G401 (cell line): ENCODE data around the gene SERPINA7. TPM values are rescaled to one million over a fixed set of nuclear protein-coding genes. Genes with fewer than 3 reads are reported as not detected.

ENCODE experiments used
- total RNA-seq: library from RNA; depleted of rRNA; stranded (reverse); fragments of >200 nt; shearing (Covaris generic); gene quantifications from 2 replicates; pipeline ENCODE4 v1.2.3, GENCODE V29; 2014; rRNA removed

The SERPINA7 gene
- total RNA-seq, 1 experiment from 2014 or later: not detected

Other genes with a start within 250 kb of the SERPINA7 start
- not detected in 2 replicates for gene NRK, start 216.2 kb downstream of the SERPINA7 start, total RNA-seq
- gene PWWP3B, start 129.6 kb upstream of the SERPINA7 start, total RNA-seq: not detected in 2 replicates